Activated CD8-positive, alpha-beta T cell treated with anti-CD3 and anti-CD28 coated beads, Interleukin-2, amount 10 ng/mL, durations not matched to agents 7 days and 5 days (primary cell): ENCODE measurements around the gene PMAIP1. TPM values are rescaled to one million over a fixed set of nuclear protein-coding genes. Genes with fewer than 3 reads are reported as not detected.

Experiments
- ATAC-seq: fragments of 150-1000 bp; cut with Tn5 transposase; one replicate; pipeline ENCODE4 v1.10.0; 2021; ENCODE audit warnings: moderate library complexity
- CTCF ChIA-PET: fragments of 350-600 bp; sonication (Branson Sonifier 250); formaldehyde crosslinking; loops from one replicate; lab custom pipeline; 2021; ENCODE audit warnings: antibody characterized with exemption; lab: Charles Lee
- POLR2A ChIA-PET: fragments of 350-600 bp; sonication (Branson Sonifier 250); formaldehyde crosslinking; loops from one replicate; lab custom pipeline; 2021; ENCODE audit warnings: antibody characterized with exemption; lab: Charles Lee
- DNase-seq: peaks from one replicate; pipeline ENCODE4 v3.0.0-alpha.2; 2020
- H3K27ac Mint-ChIP-seq: one replicate; pipeline ENCODE4 v1.8.0; 2021; ENCODE audit warnings: mild to moderate bottlenecking, mixed read lengths
- H3K27me3 Mint-ChIP-seq: one replicate; pipeline ENCODE4 v1.8.0; 2021; ENCODE audit warnings: low read depth, mixed read lengths
- H3K36me3 Mint-ChIP-seq: one replicate; pipeline ENCODE4 v1.8.0; 2021; ENCODE audit warnings: low read depth, mixed read lengths
- H3K4me1 Mint-ChIP-seq: one replicate; pipeline ENCODE4 v1.8.0; 2021; ENCODE audit warnings: low read depth, mixed read lengths
- H3K4me3 Mint-ChIP-seq: one replicate; pipeline ENCODE4 v1.8.0; 2021; ENCODE audit warnings: mild to moderate bottlenecking, mixed read lengths
- H3K9me3 Mint-ChIP-seq: one replicate; pipeline ENCODE4 v1.8.0; 2022; ENCODE audit warnings: mixed read lengths; ENCODE audit not compliant: insufficient read depth
- total RNA-seq, 2 experiments: library from RNA; stranded (reverse); gene quantifications; one replicate each; pipeline ENCODE4 v1.2.3, GENCODE V29; 2021

The PMAIP1 gene
- total RNA-seq, 2 experiments from 2014 or later: 26.4 to 30.5 TPM

DNA sequence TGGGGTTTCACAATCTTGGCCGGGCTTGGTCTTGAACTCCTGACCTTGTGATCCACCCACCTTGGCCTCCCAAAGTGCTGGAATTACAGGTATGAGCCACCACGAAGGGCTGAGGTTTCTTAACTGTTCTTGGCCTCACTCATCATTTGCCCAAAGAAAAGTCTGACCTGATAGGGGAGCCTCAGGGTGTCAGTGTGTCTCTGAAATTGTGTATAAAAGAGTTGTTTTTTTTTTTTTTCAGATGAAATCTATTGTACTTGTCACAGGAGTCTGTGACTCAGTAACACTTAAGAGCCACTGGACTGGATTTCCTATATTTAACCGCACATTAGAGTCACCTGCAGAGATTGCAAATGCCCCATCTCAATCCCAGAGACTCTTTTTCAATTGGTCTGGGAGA lies 16.9 kb downstream of the PMAIP1 start:
- no peaks in the 10 kb centered on the region for H3K9me3 Mint-ChIP-seq
- no peaks in the 10 kb centered on the region for H3K36me3 Mint-ChIP-seq
- ATAC-seq (no peak), DNase-seq (no peak)
- peaks cover 22% of the 10 kb centered on the region for H3K4me1 Mint-ChIP-seq
- no peak overlapping the region for H3K4me3 Mint-ChIP-seq
- peaks cover 16% of the 10 kb centered on the region for H3K27me3 Mint-ChIP-seq
- ChIA-PET CTCF (no interaction called here), POLR2A (no interaction called here)
- no peak overlapping the region for H3K27ac Mint-ChIP-seq

- Mint-ChIP-seq H3K27ac (no peak overlapping the region), H3K4me1 (peaks cover 27% of the 10 kb centered on the region), H3K27me3 (peaks cover 15% of the 10 kb centered on the region), H3K36me3 (no peaks in the 10 kb centered on the region), H3K9me3 (no peaks in the 10 kb centered on the region), H3K4me3 (no peak overlapping the region)
- POLR2A ChIA-PET: no interaction called here
- DNase-seq (no peak), ATAC-seq (no peak)
- CTCF ChIA-PET: no interaction called here
These were observed 17.6 kb downstream of the PMAIP1 start for GRCh38 chr18:59917422-59917821.

DNA sequence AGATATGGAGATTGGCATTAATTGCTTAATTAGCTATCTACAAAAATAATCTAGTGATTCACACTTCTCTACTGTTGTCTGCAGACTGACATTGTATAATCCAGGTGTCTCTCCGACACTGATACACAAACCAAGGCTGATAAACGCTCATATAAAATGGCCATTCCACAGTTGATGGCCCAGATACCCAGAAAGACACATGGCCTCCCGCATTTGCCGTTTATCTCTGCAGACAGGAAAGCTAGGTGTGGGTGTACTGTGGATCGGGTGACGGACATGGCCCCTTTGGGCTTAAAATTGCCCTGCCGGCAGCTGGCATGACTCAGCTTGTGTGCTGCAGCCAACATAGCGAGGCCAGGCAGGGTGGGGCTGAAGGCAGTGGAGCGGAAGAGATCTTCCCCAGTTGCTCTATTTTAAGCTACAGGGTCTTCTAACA lies 18.5 kb downstream of the PMAIP1 start:
- peaks cover 18% of the 10 kb centered on the region for H3K27me3 Mint-ChIP-seq
- CTCF ChIA-PET: interaction anchor here (0.6 to 1.9 kb wide), 3 partner anchors 10 to 17 kb away, joined by 3 to 11 read pairs (median 5); no protein-coding TSS in a partner anchor
- H3K4me3 Mint-ChIP-seq: no peak overlapping the region
- no peaks in the 10 kb centered on the region for H3K36me3 Mint-ChIP-seq
- no peak overlapping the region for H3K27ac Mint-ChIP-seq
- DNase-seq (peak; percentile 38), ATAC-seq (peak; percentile 29)
- H3K9me3 Mint-ChIP-seq: no peaks in the 10 kb centered on the region
- peaks cover 32% of the 10 kb centered on the region for H3K4me1 Mint-ChIP-seq
- POLR2A ChIA-PET: interaction anchor here (1.6 to 2.5 kb wide), 2 partner anchors 13 to 18 kb away, joined by 4 to 14 read pairs; partner anchors contain the start of gene PMAIP1

DNA sequence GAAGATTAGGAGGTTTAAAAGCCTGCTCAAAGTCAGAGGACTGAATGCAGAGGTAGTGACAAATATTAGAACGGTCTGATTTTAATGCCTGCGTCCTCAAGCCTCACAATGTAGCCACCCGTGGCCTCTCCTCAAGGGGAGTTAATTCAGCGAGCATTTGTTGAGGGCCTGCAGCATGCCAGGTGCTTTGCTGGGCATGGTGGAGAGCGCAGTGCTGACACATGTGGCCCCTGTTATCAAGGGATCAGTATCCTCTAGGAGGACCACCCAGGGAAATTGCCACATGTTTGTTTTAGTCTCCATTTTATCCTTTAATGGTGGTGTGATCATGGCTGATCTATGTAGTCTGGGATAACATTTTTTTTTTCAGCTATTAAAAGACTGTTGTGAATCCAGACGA lies 19.2 kb downstream of the PMAIP1 start:
- CTCF ChIA-PET: interaction anchor here (0.6 to 1.9 kb wide), 4 partner anchors 9 to 34 kb away, joined by 3 to 11 read pairs (median 4); no protein-coding TSS in a partner anchor
- POLR2A ChIA-PET: interaction anchor here (1.6 to 2.5 kb wide), 2 partner anchors 14 to 19 kb away, joined by 4 to 14 read pairs; partner anchors contain the start of gene PMAIP1
- H3K9me3 Mint-ChIP-seq: no peaks in the 10 kb centered on the region
- no peak overlapping the region for H3K4me3 Mint-ChIP-seq
- peaks cover 23% of the 10 kb centered on the region for H3K27me3 Mint-ChIP-seq
- peaks cover 36% of the 10 kb centered on the region for H3K4me1 Mint-ChIP-seq
- no peaks in the 10 kb centered on the region for H3K36me3 Mint-ChIP-seq
- DNase-seq: no peak
- no peak for ATAC-seq
- H3K27ac Mint-ChIP-seq: no peak overlapping the region

GRCh38 chr18:59921384-59921891 lies 21.6 kb downstream of the PMAIP1 start:
- peak; percentile 89 for DNase-seq
- peaks cover 24% of the 10 kb centered on the region for H3K27me3 Mint-ChIP-seq
- H3K27ac Mint-ChIP-seq: peak overlapping the region; percentile 37
- no peak overlapping the region for H3K4me3 Mint-ChIP-seq
- POLR2A ChIA-PET: interaction anchor here (0.6 to 1.2 kb wide), 3 partner anchors 21 to 1238 kb away, joined by 3 to 6 read pairs (median 4); no protein-coding TSS in a partner anchor
- CTCF ChIA-PET: interaction anchor here (2.1 kb wide), 1 partner anchor 14 kb away, joined by 5 read pairs; no protein-coding TSS in a partner anchor
- peaks cover 36% of the 10 kb centered on the region for H3K4me1 Mint-ChIP-seq
- ATAC-seq: peak; percentile 70
- no peaks in the 10 kb centered on the region for H3K9me3 Mint-ChIP-seq
- no peaks in the 10 kb centered on the region for H3K36me3 Mint-ChIP-seq

DNA sequence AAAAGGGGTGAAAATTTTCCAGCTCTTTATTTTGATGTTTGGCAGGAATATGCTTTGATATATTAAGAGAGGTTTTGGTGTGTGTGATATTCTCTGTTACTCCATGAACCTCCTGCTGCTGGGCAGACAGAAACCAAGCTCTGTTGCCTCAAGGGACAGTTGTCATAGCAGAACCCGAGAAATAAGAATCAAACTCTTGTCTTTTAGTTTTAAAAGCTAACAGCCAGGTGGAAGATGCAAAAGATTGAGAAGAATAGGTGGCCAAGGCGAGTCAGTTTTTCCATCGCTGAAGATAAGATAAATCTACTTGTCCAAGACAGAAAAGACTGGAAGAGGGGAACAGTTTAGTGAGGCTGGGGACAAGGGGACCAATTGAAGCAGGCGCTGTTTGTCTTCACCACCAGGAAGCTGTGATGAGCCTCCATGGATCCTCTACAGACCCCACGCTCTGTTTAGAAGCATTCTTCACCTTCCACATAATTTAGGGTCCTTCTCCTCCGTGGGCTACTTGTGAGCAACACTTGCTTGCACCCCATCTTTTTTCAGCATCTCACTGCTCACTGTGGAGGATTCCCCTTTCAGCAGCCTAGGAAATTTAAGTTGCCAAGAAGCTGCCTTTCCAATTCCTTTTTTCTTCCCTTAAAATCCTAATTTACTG lies 23.9 kb downstream of the PMAIP1 start:
- ChIA-PET POLR2A (interaction anchor here (1.0 to 1.7 kb wide), 3 partner anchors 19 to 24 kb away, joined by 3 to 10 read pairs (median 5); partner anchors contain the start of gene PMAIP1), CTCF (interaction anchor here (0.6 to 2.1 kb wide), 6 partner anchors 16 to 100 kb away, joined by 3 to 5 read pairs (median 3); no protein-coding TSS in a partner anchor)
- Mint-ChIP-seq H3K4me3 (no peak overlapping the region), H3K9me3 (no peaks in the 10 kb centered on the region), H3K27ac (no peak overlapping the region), H3K4me1 (peaks cover 33% of the 10 kb centered on the region), H3K27me3 (peaks cover 34% of the 10 kb centered on the region), H3K36me3 (peaks cover 2% of the 10 kb centered on the region)
- ATAC-seq (no peak), DNase-seq (no peak)

- peaks cover 29% of the 10 kb centered on the region for H3K4me1 Mint-ChIP-seq
- CTCF ChIA-PET: no interaction called here
- no peaks in the 10 kb centered on the region for H3K9me3 Mint-ChIP-seq
- POLR2A ChIA-PET: no interaction called here
- peaks cover 2% of the 10 kb centered on the region for H3K36me3 Mint-ChIP-seq
- H3K27me3 Mint-ChIP-seq: peaks cover 34% of the 10 kb centered on the region
- H3K27ac Mint-ChIP-seq: no peak overlapping the region
- no peak for ATAC-seq
- H3K4me3 Mint-ChIP-seq: no peak overlapping the region
- DNase-seq: no peak
These were observed 26.3 kb downstream of the PMAIP1 start for GRCh38 chr18:59926131-59926530.

- DNase-seq: no peak
- Mint-ChIP-seq H3K27ac (no peak overlapping the region), H3K4me3 (no peak overlapping the region), H3K4me1 (peaks cover 17% of the 10 kb centered on the region), H3K36me3 (peaks cover 2% of the 10 kb centered on the region), H3K9me3 (no peaks in the 10 kb centered on the region), H3K27me3 (peaks cover 31% of the 10 kb centered on the region)
- ChIA-PET POLR2A (no interaction called here), CTCF (interaction anchor here (0.7 to 2.6 kb wide), 3 partner anchors 8 to 69 kb away, joined by 3 to 11 read pairs (median 3); no protein-coding TSS in a partner anchor)
- ATAC-seq: no peak
These were observed 27.5 kb downstream of the PMAIP1 start for GRCh38 chr18:59927246-59927825.

DNA sequence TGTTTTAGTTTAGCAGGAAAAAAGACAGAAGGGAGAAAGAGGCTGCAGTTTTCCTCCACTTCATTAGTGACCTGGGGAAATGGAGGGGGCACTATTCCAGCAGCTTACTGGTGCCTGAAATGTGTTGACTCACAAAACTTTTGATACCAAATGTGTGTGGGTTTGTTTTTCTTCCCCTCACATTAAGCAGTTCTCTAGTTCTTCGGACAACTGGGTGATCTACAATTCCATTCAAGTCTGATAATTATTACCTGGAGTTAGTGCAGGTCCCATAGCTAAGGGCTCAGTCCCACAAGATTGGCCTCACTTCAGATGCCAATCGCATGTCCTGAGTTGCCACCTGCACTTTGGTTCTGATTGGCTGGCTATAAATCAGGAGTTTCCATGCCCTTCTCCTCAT lies 28.4 kb downstream of the PMAIP1 start:
- no peak for ATAC-seq
- ChIA-PET CTCF (interaction anchor here (0.7 to 2.6 kb wide), 2 partner anchors 9 to 68 kb away, joined by 3 to 11 read pairs; no protein-coding TSS in a partner anchor), POLR2A (no interaction called here)
- DNase-seq: no peak
- peaks cover 13% of the 10 kb centered on the region for H3K4me1 Mint-ChIP-seq
- peaks cover 2% of the 10 kb centered on the region for H3K36me3 Mint-ChIP-seq
- no peaks in the 10 kb centered on the region for H3K9me3 Mint-ChIP-seq
- H3K27ac Mint-ChIP-seq: no peak overlapping the region
- H3K27me3 Mint-ChIP-seq: peaks cover 30% of the 10 kb centered on the region
- H3K4me3 Mint-ChIP-seq: no peak overlapping the region

- ChIA-PET CTCF (no interaction called here), POLR2A (no interaction called here)
- H3K4me3 Mint-ChIP-seq: no peak overlapping the region
- H3K36me3 Mint-ChIP-seq: peaks cover 2% of the 10 kb centered on the region
- no peak for DNase-seq
- H3K27me3 Mint-ChIP-seq: peaks cover 23% of the 10 kb centered on the region
- H3K4me1 Mint-ChIP-seq: peaks cover 8% of the 10 kb centered on the region
- no peak overlapping the region for H3K27ac Mint-ChIP-seq
- H3K9me3 Mint-ChIP-seq: no peaks in the 10 kb centered on the region
- no peak for ATAC-seq
These were observed 30.0 kb downstream of the PMAIP1 start for GRCh38 chr18:59929621-59930295.

GRCh38 chr18:59932401-59932800 lies 32.6 kb downstream of the PMAIP1 start:
- ChIA-PET CTCF (interaction anchor here (2.5 kb wide), 1 partner anchor 94 kb away, joined by 10 read pairs; no protein-coding TSS in a partner anchor), POLR2A (no interaction called here)
- no peak for ATAC-seq
- H3K4me3 Mint-ChIP-seq: no peak overlapping the region
- DNase-seq: no peak
- H3K9me3 Mint-ChIP-seq: no peaks in the 10 kb centered on the region
- H3K27ac Mint-ChIP-seq: no peak overlapping the region
- H3K36me3 Mint-ChIP-seq: peaks cover 2% of the 10 kb centered on the region
- peaks cover 3% of the 10 kb centered on the region for H3K4me1 Mint-ChIP-seq
- peaks cover 21% of the 10 kb centered on the region for H3K27me3 Mint-ChIP-seq
